ENCODE data around the gene XRN1. TPM values are rescaled to one million over a fixed set of nuclear protein-coding genes. Genes with fewer than 3 reads are reported as not detected.
"Not testable (repeated sequence)": the region's sequence is repeated elsewhere in the genome, so short reads cannot be mapped to it uniquely, and the experiment has no call there.

The XRN1 gene
- total RNA-seq, 1 experiment from 2014 or later: 45.3 TPM

- H3K36me3 ChIP-seq (ENCODE audit: low read depth): 0 out of 2 replicates have a peak, but pooled peaks cover 6% of the 10 kb centered on the region
- BruUV-seq (replicated peaks): no TSS peak
- no peak overlapping the region for H3K4me3 ChIP-seq
- TF ChIP-seq EZH2 (IDR thresholded peaks at IDR 0.05; ENCODE audit: low read depth): no peak
- TF ChIP-seq, protein P1, sequence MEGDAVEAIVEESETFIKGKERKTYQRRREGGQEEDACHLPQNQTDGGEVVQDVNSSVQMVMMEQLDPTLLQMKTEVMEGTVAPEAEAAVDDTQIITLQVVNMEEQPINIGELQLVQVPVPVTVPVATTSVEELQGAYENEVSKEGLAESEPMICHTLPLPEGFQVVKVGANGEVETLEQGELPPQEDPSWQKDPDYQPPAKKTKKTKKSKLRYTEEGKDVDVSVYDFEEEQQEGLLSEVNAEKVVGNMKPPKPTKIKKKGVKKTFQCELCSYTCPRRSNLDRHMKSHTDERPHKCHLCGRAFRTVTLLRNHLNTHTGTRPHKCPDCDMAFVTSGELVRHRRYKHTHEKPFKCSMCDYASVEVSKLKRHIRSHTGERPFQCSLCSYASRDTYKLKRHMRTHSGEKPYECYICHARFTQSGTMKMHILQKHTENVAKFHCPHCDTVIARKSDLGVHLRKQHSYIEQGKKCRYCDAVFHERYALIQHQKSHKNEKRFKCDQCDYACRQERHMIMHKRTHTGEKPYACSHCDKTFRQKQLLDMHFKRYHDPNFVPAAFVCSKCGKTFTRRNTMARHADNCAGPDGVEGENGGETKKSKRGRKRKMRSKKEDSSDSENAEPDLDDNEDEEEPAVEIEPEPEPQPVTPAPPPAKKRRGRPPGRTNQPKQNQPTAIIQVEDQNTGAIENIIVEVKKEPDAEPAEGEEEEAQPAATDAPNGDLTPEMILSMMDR (conservative IDR thresholded peaks at IDR 0.05): no peak
- no peaks in the 10 kb centered on the region for H3K27me3 ChIP-seq (ENCODE audit: insufficient read depth, low read depth)
- H3K4me2 ChIP-seq: no peak overlapping the region
- intact Hi-C loops (cut with micrococcal nuclease; ENCODE audit: unreplicated experiment): no loop called here
- ChIA-PET CTCF (no interaction called here), POLR2A (ENCODE audit: unreplicated experiment) (no interaction called here)
- H3F3A ChIP-seq (ENCODE audit: insufficient read depth, low read depth): no peaks in the 10 kb centered on the region
- no peaks in the 10 kb centered on the region for H3K79me2 ChIP-seq (ENCODE audit: low read depth)
- no peak overlapping the region for H3K27ac ChIP-seq
- H3K9me2 ChIP-seq (ENCODE audit: insufficient read depth): no peaks in the 10 kb centered on the region
- H4K20me1 ChIP-seq (ENCODE audit: insufficient read depth): no peaks in the 10 kb centered on the region
- no peaks in the 10 kb centered on the region for H3K4me1 ChIP-seq (replicated peaks; ENCODE audit: insufficient read depth)
- no peak for DNase-seq
- no peak overlapping the region for H2AFZ ChIP-seq
- no peaks in the 10 kb centered on the region; the same call in 1 of the 2 replicates for H3K9me3 ChIP-seq (ENCODE audit: insufficient read depth, low read depth)
These were observed 109.8 kb downstream of the XRN1 start for GRCh38 chr3:142337994-142338393.

DNA sequence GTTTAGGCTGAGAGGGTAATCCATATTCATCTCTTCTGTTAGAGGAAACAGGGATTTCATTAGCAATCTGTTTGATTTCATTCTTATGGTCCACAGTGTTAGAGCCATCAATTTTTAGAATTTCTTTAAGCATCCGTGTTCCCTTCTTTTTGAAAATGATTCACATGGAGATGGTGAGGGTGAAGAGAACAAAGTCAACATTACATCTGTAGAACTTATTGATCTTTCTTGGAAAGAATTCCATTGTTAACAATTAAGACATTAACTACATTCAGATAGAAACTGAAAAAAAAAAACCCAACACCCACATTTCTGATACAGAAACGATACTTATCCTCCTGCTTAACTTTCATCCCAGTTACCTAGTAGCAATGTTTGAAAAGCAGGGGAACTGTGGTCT is 115.4 kb downstream of the XRN1 start:
- no peaks in the 10 kb centered on the region for H3K4me1 ChIP-seq (replicated peaks; ENCODE audit: insufficient read depth)
- no peaks in the 10 kb centered on the region for H3K79me2 ChIP-seq (ENCODE audit: low read depth)
- intact Hi-C loops (cut with micrococcal nuclease; ENCODE audit: unreplicated experiment): no loop called here
- no peak overlapping the region for H3K4me2 ChIP-seq
- no peaks in the 10 kb centered on the region for H3K27me3 ChIP-seq (ENCODE audit: insufficient read depth, low read depth)
- H3K9me3 ChIP-seq (ENCODE audit: insufficient read depth, low read depth): no peaks in the 10 kb centered on the region
- no peak for TF ChIP-seq EZH2 (IDR thresholded peaks at IDR 0.05; ENCODE audit: low read depth)
- TF ChIP-seq, protein P1 (conservative IDR thresholded peaks at IDR 0.05): no peak
- no peak overlapping the region for H3K4me3 ChIP-seq
- POLR2A ChIA-PET (ENCODE audit: unreplicated experiment): no interaction called here
- BruUV-seq (replicated peaks): no TSS peak
- H3F3A ChIP-seq (ENCODE audit: insufficient read depth, low read depth): no peaks in the 10 kb centered on the region
- no peaks in the 10 kb centered on the region for H4K20me1 ChIP-seq (ENCODE audit: insufficient read depth)
- H3K36me3 ChIP-seq (ENCODE audit: low read depth): peaks cover 24% of the 10 kb centered on the region; the same call in 1 of the 2 replicates
- no peak for DNase-seq
- H3K9me2 ChIP-seq (ENCODE audit: insufficient read depth): no peaks in the 10 kb centered on the region
- CTCF ChIA-PET: no interaction called here
- no peak overlapping the region for H3K27ac ChIP-seq
- no peak overlapping the region for H2AFZ ChIP-seq

DNA sequence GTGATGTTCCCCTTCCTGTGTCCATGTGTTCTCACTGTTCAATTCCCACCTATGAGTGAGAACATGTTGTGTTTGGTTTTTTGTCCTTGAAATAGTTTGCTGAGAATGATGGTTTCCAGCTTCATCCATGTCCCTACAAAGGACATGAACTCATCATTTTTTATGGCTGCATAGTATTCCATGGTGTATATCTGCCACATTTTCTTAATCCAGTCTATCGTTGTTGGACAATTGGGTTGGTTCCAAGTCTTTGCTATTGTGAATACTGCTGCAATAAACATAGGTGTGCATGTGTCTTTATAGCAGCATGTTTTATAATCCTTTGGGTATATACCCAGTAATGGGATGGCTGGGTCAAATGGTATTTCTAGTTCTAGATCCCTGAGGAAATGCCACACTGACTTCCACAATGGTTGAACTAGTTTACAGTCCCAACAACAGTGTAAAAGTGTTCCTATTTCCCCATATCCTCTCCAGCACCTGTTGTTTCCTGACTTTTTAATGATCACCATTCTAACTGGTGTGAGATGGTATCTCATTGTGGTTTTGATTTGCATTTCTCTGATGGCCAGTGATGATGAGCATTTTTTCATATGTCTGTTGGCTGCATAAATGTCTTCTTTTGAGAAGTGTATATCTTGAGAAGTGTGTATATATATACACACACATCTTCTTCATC is 123.4 kb downstream of the XRN1 start:
- H3K36me3 ChIP-seq (ENCODE audit: low read depth); CTCF ChIA-PET; H3K9me2 ChIP-seq (ENCODE audit: insufficient read depth); H3K4me3 ChIP-seq; H3K9me3 ChIP-seq (ENCODE audit: insufficient read depth, low read depth); H4K20me1 ChIP-seq (ENCODE audit: insufficient read depth); H2AFZ ChIP-seq; BruUV-seq (replicated peaks); H3K4me1 ChIP-seq (replicated peaks; ENCODE audit: insufficient read depth); H3K27me3 ChIP-seq (ENCODE audit: insufficient read depth, low read depth); H3K27ac ChIP-seq; DNase-seq; H3F3A ChIP-seq (ENCODE audit: insufficient read depth, low read depth); H3K4me2 ChIP-seq; intact Hi-C loops (cut with micrococcal nuclease; ENCODE audit: unreplicated experiment); H3K79me2 ChIP-seq (ENCODE audit: low read depth); POLR2A ChIA-PET (ENCODE audit: unreplicated experiment): not testable (repeated sequence)

DNA sequence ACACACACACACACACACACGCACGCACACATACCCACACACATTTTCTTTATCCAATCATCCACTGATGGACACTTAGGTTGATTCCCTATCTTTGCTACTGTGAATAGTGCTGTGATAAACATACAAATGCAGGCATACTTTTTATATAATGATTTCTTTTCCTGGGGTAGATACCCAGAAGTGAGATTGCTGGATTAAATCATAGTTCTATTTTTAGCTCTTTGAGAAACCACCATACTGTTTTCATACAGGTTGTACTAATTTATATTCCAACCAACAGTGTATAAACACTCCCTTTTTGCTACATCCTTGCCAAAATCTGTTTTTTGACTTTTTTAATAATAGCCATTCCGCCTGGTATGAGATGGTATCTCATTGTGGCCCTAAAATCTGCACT is 127.9 kb downstream of the XRN1 start:
- H4K20me1 ChIP-seq (ENCODE audit: insufficient read depth): no peaks in the 10 kb centered on the region
- H3K4me3 ChIP-seq: no peak overlapping the region
- no peak for DNase-seq
- BruUV-seq (replicated peaks): no TSS peak
- no peaks in the 10 kb centered on the region for H3K27me3 ChIP-seq (ENCODE audit: insufficient read depth, low read depth)
- POLR2A ChIA-PET (ENCODE audit: unreplicated experiment): no interaction called here
- 0 out of 2 replicates have a peak, but pooled peaks cover 7% of the 10 kb centered on the region for H3K36me3 ChIP-seq (ENCODE audit: low read depth)
- CTCF ChIA-PET: no interaction called here
- no peaks in the 10 kb centered on the region for H3K9me3 ChIP-seq (ENCODE audit: insufficient read depth, low read depth)
- H3K27ac ChIP-seq: no peak overlapping the region
- no peak overlapping the region for H2AFZ ChIP-seq
- intact Hi-C loops (cut with micrococcal nuclease; ENCODE audit: unreplicated experiment): no loop called here
- 0 out of 2 replicates have a peak, but pooled peaks cover 3% of the 10 kb centered on the region for H3F3A ChIP-seq (ENCODE audit: insufficient read depth, low read depth)
- 0 out of 2 replicates have a peak, but pooled peaks cover 9% of the 10 kb centered on the region for H3K4me1 ChIP-seq (replicated peaks; ENCODE audit: insufficient read depth)
- H3K4me2 ChIP-seq: no peak overlapping the region
- H3K9me2 ChIP-seq (ENCODE audit: insufficient read depth): no peaks in the 10 kb centered on the region
- no peaks in the 10 kb centered on the region for H3K79me2 ChIP-seq (ENCODE audit: low read depth)
- TF ChIP-seq, protein P1 (conservative IDR thresholded peaks at IDR 0.05): no peak
- no peak for TF ChIP-seq EZH2 (IDR thresholded peaks at IDR 0.05; ENCODE audit: low read depth)

Measured in PC-9 (cell line).